G401 (cell line): ENCODE data around the gene NACC2. TPM values are rescaled to one million over a fixed set of nuclear protein-coding genes. Genes with fewer than 3 reads are reported as not detected.
"Not testable (repeated sequence)": the region's sequence is repeated elsewhere in the genome, so short reads cannot be mapped to it uniquely, and the experiment has no call there.

Experiments used
- DNase-seq: peaks from one replicate; pipeline ENCODE4 v3.0.0-alpha.2; 2015; ENCODE audit warnings: low spot score
- in situ Hi-C: cut with HindIII; loops from 2 replicates; pipeline ENCODE4 v1.10.0; 2016; ENCODE audit warnings: low sequenced_read_pairs, mixed read lengths
- total RNA-seq: library from RNA; depleted of rRNA; stranded (reverse); fragments of >200 nt; shearing (Covaris generic); gene quantifications from 2 replicates; pipeline ENCODE4 v1.2.3, GENCODE V29; 2014

Gene NACC2
- total RNA-seq, 1 experiment from 2014 or later = 12.8 TPM

DNA sequence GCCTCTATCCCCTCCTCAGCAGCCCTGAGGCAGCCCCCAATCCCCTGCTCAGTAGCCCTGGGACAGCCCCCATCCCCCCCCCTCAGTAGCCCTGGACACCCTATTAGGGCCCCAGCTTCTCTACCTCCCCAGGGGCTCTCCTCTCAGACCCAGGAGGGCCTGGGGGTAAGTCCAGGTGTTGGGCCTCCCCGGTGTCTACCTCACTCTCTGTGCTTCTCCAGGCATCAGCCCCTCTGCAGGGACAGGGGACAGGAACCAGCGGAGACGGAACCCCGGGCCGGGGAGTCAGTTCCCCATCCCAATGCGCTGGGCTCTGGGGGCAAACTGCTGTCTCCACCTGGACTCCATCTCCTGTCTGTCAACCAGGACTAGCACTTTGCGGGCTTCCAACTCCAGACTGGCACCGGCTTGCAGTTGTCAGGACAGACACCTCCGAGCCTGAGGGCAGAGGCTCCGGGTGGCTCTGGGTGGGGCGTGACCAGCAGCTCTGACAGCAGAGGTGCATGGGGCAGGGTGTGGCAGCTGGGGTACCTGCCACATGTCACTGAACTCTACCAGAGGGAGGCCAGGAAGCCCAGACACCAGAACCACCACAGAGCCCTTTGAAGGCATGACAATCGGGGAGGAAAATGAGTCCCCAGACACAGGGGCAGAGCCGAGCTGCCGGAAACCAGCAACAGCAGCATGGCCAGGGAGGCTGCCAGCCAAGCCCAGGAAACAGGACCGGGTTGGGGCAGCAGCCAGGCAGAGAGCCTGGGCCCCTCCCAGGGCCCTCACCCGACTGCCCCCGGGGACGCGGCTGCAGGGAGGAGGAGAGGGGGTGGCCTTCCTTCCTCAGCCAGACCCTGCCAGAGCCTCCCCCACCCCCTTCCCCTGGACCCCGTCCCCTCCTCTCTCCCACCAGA, 116.2 kb downstream of the NACC2 start:
- DNase-seq = no peak
- in situ Hi-C loops = no loop called here

DNA sequence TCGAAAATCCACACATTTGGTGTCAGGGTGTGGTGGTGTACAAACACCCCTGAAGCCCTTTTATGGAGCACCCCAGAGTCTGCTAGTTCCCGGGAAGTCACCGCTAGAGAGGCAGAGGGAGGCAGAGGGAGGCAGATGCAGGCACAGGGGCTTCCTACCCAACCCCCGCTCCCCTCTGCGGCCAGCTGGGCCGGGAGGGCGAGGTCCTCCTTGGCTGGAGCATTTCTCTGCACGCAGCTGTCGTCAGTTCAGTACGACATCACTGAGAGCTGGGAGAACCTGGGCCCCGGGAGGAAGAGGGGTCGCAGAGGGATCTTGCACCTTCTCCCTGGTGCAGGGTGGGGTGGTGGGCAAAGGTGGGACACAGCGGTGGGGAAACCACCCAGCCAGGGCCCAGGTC, 118.1 kb downstream of the NACC2 start:
- DNase-seq = no peak
- in situ Hi-C loops = no loop called here

DNA sequence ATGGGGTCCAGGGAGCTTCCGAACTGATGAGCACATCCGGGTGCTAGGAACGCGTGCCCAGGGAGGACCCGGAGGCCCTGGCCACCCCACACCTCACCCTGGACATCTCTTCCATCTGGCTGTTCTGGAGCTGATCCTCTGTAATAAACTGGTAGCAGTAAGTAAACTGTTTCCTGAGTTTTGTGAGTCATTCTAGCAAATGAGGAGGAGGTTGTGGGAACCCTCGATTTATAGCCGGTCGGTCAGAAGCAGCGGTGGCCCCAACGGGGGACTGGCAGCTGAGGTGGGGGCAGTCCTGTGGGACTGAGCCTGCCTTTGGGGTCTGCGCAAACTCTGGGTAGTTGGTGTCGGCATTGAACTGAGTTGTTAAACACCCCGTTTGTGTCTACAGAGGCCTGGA, 118.6 kb downstream of the NACC2 start:
- in situ Hi-C loops = no loop called here
- DNase-seq = no peak

DNA sequence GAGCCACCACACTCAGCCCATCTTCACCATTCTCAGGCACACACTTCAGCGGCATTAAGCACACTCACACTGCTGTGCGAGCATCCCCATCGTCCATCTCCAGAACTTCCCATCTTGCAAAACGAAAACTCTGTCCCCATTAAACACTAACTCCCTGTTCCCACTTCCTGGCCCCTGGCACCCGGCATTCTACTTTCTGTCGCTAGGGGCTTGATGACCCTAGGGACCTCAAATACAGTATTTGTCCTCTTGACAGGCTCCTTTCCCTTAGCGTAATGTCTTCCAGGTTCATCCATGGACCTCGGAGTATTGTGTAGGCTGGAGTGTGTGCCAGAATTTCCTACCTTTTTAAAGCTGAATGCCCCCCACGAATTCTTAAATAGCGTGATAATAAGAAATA, 119.3 kb downstream of the NACC2 start:
- DNase-seq = no peak
- in situ Hi-C loops = no loop called here

DNA sequence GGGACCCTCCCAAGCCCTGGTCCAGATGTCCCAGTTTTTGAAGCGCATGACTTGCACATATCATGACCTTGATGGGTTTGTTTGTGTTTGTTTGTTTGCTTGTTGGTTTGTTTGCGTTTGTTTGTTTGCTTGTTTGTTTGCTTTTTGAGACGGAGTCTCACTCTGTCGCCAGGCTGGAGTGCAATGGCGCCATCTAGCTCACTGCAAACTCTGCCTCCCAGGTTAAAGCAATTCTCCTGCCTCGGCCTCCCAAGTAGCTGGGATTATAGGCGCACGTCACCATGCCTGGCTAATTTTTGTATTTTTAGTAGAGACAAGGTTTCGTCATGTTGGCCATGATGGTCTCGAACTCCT, 120.9 kb downstream of the NACC2 start:
- DNase-seq = no peak
- in situ Hi-C loops = no loop called here

DNA sequence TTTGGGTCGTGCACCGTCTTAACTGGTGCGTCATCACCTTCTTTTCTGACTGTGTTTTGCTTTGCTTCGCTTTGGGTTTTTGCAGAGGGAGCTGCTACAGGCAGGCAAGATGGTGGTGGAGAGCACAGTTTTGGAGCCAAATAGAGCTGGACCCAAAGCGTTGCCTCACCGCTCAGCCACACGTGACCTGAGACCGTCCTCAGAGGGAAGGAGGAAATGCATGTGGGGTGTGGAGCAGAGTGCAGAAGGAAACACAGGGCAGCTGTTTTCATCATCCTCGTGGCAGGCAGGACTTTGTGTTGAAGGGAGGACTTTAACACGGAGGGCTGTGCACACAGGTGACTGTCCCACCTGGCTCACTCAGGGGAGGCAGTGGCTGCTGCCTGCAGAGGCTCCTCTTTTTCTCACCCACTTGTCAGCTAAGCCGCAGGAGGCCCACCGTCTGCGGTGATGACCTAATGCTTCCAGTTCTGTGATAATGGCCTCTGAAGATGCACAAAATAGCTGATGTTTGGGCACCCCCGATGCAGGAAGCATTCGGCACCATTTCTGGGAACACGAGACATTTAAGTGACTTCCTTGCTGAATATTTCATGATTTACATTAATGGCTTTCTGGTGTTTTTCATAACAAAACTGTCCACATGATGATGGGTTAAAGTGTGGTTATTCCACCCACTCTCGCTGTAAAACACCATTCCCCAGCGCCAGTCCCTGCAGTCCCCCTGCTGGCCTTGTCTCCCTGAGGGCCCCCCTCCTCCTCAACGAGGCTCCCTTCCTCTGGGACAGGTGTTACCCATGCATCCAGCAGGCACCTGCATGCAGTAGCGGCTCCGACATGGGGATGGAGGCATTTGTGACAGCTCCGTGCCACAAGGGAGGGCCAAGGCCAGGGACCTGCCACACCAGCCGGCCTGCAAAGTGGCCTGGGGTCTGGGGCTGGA, 121.5 kb downstream of the NACC2 start:
- no peak for DNase-seq
- in situ Hi-C loops = no loop called here

DNA sequence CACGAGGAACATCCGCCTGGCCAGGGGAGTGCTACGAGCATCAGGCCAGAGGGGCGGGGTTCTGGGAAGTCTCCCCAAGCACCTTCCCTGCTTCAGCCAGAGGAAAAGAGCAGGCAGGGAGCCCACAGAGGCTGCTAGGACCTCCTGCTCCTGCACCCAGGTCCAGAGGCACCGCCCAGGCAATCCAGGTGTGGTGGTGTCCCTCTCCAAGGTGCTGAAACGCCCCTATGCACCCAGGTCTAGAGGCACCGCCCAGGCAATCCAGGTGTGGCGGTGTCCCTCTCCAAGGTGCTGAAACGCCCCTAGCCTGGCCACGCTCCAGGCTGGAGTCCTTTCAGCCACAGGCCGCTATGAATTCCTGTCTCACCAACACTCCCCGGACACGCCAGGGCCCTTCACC, 123.2 kb downstream of the NACC2 start:
- in situ Hi-C loops = no loop called here
- no peak for DNase-seq

DNA sequence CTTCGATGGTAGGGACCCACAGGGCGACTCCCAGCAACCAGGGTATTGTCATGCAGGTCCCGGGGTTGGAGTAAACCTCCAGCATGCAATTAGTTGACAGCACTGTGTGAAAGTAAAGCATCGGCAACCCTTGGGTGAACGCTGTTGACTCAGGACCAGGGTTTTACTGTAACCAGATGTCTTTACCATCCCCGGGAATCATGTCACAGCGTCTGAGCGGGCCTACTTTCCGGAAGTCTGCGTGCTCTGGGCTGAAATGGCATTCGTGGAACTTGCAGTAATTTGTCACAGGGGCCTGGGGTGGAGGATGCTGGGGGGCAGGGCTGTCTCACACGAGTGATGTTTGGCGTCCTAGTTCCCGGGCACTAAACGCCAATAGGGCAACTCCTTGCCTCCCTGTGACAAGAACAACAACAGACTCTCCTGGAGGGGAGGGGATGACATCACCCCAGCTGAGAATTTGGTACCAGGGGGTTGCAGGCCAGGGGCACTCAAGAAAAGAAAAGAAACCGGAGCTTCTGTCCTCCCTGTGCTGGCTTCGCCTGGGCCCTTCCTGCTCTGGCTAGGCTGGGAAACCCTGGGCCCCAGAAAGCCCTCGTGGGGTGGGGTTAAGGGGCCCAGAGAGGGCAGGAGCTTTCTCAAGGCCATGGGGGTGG, 123.8 kb downstream of the NACC2 start:
- DNase-seq = no peak
- in situ Hi-C loops = no loop called here

DNA sequence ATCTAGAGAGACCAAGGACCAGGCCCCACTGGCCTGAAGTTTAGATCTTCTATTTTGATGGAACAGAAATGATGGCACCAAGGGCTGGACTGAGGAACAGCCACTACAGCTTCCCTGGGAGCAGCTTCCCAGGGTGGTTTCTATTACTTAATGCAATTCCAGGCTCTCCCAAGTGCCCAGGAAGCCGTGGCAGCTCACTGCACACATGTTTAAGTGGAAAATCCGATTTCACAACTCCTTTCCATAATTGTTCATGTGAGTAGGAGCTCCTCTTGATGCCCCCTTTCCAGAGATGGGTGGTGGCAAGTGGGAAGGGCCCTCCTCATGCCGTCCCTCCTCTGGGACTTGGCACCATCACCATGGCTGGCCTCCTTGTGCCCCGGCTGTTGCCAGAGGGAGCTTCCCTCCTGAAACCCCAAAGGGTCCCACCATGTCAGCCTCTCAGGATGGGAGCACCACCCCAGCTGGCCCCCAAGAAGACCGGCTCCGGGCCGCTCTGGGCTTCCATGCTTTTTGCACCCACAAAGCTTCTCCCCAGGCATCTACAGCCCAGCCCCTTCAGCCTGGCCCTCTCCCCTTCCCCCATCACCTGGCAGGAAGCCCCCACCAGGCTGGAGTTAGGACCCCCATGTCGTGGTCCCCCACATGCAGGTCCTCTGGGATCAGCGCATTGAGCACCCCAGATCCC, 124.8 kb downstream of the NACC2 start:
- no peak for DNase-seq
- in situ Hi-C loops = no loop called here

DNA sequence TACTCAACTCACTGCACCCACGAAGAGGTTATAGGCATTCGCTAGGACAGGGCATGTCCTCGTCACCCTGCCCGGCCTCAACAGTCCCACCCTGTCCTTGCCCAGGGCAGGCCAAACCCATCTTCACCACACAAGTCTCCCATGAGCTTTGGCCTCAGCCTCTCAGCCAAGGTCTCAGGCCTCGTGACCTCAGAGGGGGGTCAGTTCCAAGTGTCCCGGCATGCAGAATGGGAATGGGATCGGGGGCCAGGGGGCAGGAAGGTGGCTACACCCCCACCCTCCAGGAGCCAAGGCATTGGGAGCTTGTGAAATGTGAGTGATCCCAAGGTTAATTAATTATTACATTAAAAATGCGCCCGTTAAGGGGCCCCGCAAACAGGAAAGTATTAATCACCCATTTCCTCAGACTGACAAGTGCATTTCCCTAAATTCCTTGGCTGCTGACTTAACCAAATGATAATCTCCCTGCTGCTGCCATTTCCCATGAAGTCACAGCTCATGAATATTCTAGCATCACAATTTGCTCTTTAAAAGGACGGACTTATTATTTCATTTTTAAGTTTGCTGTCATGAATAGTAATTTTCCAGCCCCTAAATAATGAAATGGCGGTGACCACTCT, 125.9 kb downstream of the NACC2 start:
- no peak for DNase-seq
- in situ Hi-C loops = no loop called here

DNA sequence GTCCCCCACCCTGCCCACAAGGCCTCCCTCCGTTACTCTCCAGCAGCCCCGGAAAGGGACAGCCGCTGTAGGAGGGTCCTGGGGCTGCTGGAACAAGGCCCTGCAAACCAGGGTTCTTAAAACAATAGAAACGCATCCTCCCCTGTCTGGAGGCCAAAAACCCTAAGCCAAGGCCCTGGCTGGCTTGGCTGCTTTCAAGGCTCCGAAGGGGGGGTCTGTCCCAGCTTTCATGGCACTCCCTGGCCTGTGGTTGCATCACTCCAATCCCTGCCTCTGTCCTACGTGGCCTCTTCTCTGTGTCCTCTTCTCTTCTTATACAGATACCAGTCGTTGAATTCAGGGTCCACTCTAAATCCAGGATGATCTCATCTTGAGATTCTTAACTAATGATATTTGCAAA, 126.5 kb downstream of the NACC2 start:
- in situ Hi-C loops = no loop called here
- DNase-seq = no peak

DNA sequence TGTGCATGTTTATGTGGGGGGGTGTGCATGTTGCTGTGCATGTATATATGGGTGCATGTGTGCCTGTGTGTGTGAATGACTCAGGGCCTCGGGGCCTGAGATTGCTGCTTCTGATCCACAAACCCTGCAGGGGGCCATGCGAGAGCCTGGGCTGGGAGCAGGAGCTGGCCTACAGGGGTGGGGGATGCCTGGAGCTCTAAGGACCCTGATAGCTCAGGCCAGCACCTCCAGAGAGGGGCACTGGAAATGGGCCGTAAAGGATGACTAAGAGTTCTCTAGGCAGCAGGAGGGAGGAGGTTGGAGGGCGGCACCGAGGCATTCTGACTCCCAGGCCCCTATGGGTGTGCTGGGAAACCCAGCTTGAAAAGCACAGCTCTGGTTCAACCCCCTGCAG, 127.0 kb downstream of the NACC2 start:
- in situ Hi-C loops = no loop called here

DNA sequence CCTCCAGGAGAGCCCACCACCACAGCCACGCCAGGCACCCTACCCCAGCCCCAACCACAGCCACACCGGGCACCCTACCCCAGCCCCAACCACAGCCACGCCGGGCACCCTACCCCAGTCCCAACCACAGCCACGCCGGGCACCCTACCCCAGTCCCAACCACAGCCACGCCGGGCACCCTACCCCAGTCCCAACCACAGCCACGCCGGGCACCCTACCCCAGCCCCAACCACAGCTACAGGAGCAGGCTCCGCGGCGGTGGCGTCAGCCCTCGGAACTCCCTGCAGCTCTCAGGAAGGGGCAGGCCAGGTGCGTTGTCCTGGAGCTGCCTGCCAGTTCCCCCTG, 128.2 kb downstream of the NACC2 start:
- DNase-seq, in situ Hi-C loops: not testable (repeated sequence)

More for the DNA sequence above, 127.0 kb downstream of the NACC2 start:
- no peak for DNase-seq

DNA sequence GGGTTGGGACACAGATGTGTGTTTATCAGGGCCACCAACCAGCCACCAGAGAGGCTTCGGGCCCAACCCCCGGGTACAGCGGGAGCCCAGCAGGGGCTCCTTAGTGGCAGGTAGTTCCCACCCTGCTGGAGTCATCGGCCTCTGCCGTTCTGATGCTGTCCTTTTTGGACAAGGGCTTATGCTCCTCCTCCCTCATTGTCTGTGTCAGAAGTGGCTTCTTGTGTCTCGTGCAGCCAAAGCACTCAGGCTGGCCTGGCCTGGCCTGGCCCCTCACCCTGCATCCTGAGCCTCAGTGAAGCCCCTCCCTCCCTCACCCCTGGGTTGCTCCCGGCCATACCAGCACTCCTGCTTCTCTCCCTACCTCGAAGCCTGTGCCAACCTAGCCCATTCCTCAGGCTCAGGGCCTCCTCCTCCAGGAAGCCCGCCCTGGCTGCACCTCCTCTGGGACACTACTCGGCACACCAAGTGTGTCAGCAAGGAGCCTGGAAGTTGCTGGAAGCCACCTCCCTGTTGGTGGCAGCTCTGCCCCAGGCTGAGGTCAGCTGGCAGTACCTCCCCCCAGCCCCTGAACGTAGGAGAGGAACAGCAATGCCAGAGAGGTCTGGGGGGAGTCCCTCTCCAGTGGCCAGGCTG, 129.8 kb downstream of the NACC2 start:
- no peak for DNase-seq
- in situ Hi-C loops = no loop called here

DNA sequence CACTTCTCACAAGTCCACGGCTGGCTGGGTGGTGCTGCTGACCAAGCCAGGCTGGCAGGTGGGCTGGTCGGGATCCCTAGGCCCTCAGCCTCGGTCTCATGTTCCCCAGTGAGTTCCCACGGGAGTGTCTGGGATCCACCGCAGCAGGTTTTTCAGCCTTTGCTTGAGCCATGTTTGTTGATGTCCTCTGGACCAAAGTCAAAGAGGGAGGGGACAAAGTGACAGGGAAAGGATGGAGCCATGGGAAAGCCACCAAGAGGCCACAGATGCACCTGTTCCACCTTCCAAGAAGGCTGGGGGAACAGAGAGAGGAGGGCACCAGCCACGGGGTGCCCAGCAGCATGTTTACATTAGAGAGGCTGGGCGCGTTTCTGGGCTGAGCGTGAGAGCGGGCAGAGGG, 131.2 kb downstream of the NACC2 start:
- no peak for DNase-seq
- in situ Hi-C loops = no loop called here

DNA sequence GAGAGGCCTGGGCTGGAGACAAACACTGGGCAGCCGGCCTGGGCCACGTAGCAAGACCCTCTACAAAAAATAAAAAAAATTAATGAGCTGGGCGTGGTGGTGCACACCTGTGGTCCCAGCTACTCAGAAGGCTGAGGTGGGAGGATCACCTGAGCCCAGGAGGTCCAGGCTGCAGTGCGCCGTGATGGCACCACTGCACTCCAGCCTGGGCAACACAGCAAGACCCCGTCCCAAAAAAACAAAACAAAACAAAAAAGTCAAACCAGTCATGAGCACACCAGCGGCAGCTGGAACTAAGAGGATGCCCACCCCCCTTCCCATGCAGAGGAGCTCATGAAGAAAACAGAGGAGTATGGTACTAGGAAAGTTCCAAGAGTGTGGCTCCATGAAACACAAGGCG, 131.8 kb downstream of the NACC2 start:
- no peak for DNase-seq
- in situ Hi-C loops = no loop called here

DNA sequence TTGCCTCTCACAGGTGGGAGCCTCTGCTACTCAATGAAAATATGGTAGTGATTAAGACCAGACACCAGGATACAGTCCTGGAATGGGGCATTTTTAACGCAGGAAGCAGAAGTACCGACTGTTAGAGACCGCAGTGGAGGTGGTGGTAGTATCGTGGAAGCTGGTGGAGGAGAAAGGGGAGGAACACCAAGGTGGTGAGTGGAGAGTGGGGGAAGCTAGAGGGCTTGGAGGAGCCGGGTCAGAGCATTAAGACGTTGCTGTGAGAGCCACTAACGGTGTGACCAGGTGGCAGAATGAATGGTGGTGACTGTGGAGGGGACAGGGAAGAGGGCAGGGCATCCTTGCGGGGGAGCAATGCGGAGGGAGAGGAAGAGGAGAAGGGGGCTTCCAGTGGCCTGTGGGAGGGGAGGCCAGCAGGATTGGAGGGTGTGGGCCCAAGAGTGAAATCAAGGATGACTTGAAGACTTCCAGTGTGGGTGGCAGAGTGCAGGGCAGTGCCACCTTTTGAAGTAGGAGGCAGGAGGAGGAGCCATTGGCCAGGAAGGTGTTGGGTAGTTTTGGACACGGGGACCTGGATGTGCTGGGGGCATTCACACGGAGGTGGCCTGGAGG, 132.3 kb downstream of the NACC2 start:
- no peak for DNase-seq
- in situ Hi-C loops = no loop called here
